IPS-NIHi11 (cell line): ENCODE results near the gene DYNC2H1.
A peak's percentile ranks its signal among the peaks of the same experiment; 100 is the strongest.
"Not testable (repeated sequence)": the region's sequence is repeated elsewhere in the genome, so short reads cannot be mapped to it uniquely, and the experiment has no call there.

Experiments used
- DNase-seq: peaks from one replicate; pipeline ENCODE4 v3.0.0; 2012; ENCODE audit warnings: mixed read lengths, low spot score

Gene DYNC2H1

GRCh38 chr11:103372906-103373305 lies 263.7 kb downstream of the DYNC2H1 start:
- no peak for DNase-seq

DNA sequence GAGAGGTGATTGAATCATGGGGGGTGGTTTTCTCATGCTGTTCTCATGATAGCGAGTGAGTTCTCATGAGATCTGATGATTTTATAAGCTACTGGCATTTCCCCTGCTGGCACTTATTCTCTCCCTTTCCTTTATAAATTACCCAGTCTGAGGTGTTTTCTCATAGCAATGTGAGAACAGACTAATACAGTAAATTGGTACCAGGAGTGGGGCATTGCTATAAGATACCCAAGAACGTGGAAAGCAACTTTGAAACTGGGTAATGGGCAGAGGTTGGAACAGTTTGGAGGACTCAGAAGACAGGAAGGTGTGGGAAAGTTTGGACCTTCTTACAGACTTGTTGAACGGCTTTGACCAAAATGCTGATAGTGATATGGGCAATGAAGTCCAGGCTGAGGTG lies 265.0 kb downstream of the DYNC2H1 start:
- not testable (repeated sequence) for DNase-seq

GRCh38 chr11:103378931-103379330 lies 269.7 kb downstream of the DYNC2H1 start:
- DNase-seq = no peak

DNA sequence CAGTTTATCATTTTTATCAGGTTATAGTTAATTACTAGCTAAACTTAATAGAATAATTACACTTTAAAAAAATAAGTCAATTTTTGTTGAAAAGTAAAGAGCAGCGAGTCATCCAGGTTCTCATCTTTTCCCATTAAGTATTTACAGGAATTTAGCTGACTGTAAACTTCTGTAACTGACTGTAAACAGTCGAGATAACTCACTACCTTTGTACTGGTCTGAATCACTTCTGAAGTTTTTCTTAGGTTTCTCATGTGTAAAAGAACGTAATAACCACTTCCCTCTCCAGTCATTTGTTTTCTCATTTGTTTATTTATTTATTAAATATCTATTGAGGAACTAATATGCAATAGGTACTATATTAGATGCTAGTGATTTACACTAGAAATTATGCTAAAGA lies 270.8 kb downstream of the DYNC2H1 start:
- no peak for DNase-seq

DNA sequence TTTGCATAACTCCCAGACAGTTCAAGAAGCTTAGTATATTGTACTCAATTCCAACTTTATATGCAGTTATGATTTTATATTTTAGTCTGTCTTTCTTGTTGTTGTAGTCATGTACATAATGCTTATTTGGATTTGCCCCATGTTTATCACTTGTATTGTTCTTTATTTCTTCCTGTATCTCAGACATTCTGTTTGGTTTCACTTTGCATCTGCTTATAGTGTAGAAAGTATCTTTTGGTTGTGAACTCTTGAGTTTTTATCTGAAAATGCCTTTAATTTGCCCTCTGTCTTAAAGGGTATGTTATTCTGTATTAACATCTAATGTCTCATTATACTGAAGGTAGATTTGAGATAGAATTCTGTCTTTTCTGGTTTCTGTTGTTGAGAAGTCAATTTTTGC lies 275.4 kb downstream of the DYNC2H1 start:
- DNase-seq = no peak

GRCh38 chr11:103395612-103396011 lies 286.4 kb downstream of the DYNC2H1 start:
- DNase-seq = no peak

- no peak for DNase-seq
Observed at GRCh38 chr11:103396237-103396636, 287.0 kb downstream of the DYNC2H1 start.

GRCh38 chr11:103397369-103397768 lies 288.1 kb downstream of the DYNC2H1 start:
- DNase-seq = no peak

DNA sequence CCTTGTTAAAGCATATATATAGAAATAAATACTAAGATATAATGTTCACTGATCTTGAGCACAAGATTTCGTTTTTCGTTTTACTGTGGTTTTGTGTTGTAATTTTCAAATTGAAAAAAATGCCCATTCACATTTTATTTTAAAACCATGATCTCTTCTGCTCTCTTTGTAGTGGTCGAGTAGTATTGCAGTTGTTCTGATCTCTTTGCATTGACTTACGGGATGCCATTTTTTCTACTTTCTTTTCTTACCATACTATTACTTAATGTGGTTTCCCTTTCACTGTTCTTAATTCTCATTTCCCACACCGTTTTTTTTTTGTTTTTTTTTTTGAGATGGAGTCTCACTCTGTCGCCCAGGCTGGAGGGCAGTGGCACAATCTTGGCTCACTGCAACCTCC lies 289.6 kb downstream of the DYNC2H1 start:
- DNase-seq = no peak

- DNase-seq = peak; percentile 8
Observed at GRCh38 chr11:103406357-103406756, 297.1 kb downstream of the DYNC2H1 start.

GRCh38 chr11:103407641-103408040 lies 298.4 kb downstream of the DYNC2H1 start:
- no peak for DNase-seq

DNA sequence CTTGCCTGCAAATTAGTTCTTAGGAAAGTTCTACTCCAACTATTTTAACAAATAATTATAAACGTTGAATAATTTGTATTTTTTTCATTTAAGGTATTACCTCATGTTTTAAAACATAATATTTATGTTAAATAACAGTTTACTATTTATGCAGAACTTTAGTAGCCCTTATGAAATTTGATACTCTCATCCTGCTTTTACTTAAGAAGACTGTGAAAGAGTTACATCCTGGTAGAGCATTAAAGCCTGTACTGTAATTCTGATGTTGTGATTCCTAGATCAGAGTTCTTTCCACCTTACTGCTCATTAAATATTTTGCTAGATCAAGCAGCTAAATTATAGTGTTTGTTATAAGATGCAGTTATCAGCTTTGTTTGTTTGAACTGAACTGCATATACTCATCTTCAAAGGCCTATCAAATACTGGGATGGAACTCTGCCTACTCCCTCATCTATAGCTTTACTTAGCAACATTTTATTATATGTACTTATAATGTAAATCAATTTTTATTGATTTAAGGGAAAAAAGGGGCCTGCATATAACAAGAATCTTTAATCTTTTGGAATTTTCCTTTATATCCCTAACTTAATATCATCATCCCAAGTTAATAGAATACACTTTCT lies 304.2 kb downstream of the DYNC2H1 start:
- DNase-seq = no peak

DNA sequence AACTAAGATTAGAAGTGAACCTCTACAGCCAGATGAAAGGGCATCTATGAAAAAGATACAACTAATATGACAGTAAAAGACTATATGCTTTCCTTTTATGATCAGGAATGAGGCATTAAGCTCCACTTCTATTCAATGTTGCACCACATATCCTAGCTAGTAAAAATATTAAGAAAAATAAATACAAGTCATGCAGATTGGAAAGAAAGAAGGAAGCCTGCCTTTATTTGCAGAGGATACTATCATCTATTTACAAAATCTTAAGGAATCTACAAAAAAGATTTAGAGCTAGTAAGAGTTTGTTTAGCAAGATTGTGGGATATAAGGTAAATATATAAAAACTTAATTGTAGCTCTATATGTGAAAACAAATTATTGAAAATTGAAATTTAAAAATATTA lies 308.8 kb downstream of the DYNC2H1 start:
- no peak for DNase-seq

GRCh38 chr11:103420593-103420992 lies 311.4 kb downstream of the DYNC2H1 start:
- DNase-seq = no peak

DNA sequence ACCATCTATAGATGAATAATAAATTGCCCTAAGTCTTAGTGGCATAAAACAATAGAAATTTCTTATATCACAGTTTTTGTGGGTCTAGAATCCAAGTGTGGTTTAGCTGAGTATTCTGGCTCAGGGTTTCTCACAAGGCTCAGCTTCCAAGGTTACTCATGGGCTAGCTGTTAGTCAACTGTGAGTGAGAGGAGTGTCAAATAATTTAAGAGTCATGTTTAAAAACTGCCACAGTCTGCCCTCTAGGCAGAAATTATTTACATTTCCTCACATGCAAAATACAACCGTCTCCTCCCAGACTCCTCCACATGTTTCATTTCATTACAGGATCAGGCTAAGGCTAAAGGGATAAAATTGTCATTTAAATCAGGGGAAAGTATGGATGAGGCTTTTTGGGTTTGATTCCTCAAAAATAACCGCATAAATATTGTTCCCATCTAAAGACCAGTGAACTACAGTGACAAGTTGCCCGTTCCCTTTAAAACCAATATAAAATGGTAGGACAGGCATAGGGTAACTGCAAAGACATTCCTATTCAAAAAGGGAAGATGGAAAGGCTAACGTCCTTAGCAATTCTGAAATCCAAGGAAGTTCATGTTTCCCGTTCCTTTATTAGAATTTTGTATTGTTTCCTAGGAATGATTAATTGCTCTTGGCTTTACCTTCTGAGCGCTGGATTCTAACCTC lies 324.3 kb downstream of the DYNC2H1 start:
- no peak for DNase-seq

DNA sequence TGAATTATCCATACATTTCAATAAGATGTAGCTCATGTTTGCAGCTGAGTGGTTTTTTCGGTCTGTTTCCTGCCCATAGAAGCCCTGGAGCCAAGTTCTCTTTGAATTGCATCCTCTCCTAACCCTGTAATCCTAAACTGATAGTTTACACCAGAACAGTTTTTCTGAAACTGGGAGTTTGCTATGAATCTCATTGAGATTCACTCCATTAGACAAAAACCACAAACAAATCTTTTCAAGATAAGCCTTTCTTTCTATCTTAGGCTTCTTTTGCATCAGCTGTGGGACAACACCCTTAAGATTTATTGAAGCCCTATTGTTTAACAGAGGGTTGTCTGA lies 324.8 kb downstream of the DYNC2H1 start:
- no peak for DNase-seq

DNA sequence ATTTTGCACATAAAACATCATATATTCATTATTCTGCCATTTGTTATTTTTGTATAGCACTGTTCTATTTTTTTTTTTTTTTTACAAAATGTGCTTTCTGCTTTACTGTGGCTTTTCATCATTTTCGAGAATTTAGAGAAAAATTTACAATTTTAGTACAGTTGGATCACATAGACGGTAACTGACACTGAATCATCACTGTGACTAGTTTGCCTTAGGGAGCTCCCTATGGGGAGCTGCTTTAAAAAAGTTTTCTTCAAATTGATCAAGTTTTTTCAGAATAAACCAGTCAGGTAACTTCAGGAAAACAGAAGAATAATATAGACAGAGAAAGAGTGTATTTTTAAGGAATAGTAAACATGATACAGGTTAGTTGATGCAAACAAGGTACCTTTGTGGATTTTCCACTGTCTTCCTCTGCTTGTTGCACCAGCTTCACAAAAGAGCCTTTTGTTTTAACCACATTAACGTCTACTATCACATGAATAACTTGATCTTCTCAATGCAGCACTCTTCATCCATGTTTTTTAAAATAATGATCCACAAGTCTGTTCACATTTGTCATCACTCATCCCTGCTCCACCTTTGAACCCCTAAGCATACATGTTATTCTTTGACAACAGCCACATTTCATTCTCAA lies 327.0 kb downstream of the DYNC2H1 start:
- DNase-seq = no peak

GRCh38 chr11:103441021-103441420 lies 331.8 kb downstream of the DYNC2H1 start:
- DNase-seq = no peak

- no peak for DNase-seq
Observed at GRCh38 chr11:103448966-103449365, 339.7 kb downstream of the DYNC2H1 start.

- DNase-seq = no peak
Observed at GRCh38 chr11:103450241-103450640, 341.0 kb downstream of the DYNC2H1 start.

GRCh38 chr11:103453126-103453525 lies 343.9 kb downstream of the DYNC2H1 start:
- no peak for DNase-seq

GRCh38 chr11:103453915-103454709 lies 344.9 kb downstream of the DYNC2H1 start:
- no peak for DNase-seq

- no peak for DNase-seq
Observed at GRCh38 chr11:103464420-103464819, 355.2 kb downstream of the DYNC2H1 start.
